Stimulated activated CD4-positive, alpha-beta T cell treated with anti-CD3 and anti-CD28 coated beads, Interleukin-15, amount 100 ng/mL, for 48 hours (primary cell): Measurements from ENCODE around the gene PTPRM.
A peak's percentile ranks its signal among the peaks of the same experiment; 100 is the strongest.
"Not testable (repeated sequence)": the region's sequence is repeated elsewhere in the genome, so short reads cannot be mapped to it uniquely, and the experiment has no call there.

Experiments
- DNase-seq, 2 donors: peaks; one replicate each; pipeline ENCODE4 v3.0.0-alpha.2; 2020; ENCODE audit warnings: low read depth in 2 of 2

Gene PTPRM

GRCh38 chr18:8045884-8046281 lies 478.8 kb downstream of the PTPRM start:
- peak; percentile 26 to 30 for DNase-seq

- DNase-seq, result no peak
These were observed 479.3 kb downstream of the PTPRM start for GRCh38 chr18:8046441-8046840.

- DNase-seq, result no peak
These were observed 482.0 kb downstream of the PTPRM start for GRCh38 chr18:8049147-8049546.

DNA sequence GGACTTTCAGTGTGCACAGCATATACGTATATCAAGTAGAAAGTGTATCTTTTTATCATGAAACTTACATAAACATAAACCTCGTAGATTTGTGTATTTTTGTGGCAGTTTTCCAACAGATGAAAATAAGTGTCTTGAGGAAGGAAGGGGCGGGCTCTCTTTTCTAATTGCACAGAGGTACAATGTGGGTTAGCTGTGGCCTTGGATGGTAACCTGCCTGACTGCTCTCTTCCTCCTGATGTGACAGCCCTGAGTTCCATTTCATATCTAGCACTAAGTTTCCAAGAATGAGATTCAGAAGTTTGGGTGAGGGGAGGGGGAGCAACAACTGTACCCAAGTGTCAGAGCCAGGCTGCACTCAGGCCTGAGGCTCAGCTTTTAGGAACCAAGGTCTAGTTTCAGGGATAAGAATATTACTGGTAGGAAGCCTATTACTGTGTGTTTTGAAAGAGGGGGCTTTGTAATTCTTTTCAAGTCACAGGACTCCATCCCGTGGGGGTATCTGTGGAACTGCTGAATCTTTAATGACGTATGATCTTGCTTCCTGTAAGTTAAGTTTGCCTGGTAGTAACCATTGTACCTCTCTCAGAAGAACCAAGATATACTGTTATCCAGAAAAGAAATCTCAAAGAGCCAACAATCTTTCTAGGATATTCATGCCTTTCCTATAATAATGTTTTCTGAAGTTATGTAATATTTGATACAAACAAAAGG lies 483.7 kb downstream of the PTPRM start:
- DNase-seq, result no peak

- no peak for DNase-seq
These were observed 484.3 kb downstream of the PTPRM start for GRCh38 chr18:8051453-8051852.

DNA sequence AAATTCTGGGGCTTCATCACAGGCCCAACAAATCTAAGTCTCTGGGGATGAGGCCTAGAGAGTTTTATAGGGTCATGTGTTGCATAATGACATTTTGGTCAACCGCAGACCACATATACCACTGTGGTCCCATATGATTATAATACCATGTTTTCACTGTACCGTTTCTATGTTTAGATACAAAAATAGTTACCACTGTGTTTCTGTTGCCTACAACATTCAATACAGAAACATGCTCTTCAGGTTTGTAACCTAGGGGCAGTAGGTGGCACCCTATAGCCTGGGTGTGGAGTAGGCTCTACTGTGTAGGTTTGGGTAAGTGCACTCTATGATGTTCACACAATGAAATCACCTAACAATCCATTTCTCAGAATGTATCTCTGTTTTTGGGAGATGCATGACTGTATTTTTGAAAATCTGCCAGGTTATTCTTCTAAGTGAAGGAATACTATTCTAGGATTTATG lies 485.2 kb downstream of the PTPRM start:
- DNase-seq, result no peak

DNA sequence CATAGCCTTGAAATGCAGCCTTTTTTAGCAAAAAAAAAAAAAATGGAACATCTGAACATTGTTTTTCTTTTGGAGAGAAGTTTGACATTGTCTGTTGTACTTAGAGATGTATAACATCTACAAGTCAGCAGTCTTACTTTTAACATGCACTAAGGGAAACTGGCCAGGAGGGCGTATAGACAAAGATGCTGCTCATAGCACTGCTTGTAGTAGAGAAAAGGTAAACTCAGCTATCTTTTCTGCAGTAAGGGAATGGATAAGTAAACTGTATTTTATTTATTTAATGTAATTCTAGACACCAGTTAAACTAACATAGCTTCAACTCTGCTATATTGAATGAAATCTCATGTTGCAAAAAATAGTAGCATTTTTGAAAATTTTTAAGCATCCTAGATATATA lies 489.6 kb downstream of the PTPRM start:
- no peak for DNase-seq

- not testable (repeated sequence) for DNase-seq
These were observed 496.0 kb downstream of the PTPRM start for GRCh38 chr18:8063152-8063551.

DNA sequence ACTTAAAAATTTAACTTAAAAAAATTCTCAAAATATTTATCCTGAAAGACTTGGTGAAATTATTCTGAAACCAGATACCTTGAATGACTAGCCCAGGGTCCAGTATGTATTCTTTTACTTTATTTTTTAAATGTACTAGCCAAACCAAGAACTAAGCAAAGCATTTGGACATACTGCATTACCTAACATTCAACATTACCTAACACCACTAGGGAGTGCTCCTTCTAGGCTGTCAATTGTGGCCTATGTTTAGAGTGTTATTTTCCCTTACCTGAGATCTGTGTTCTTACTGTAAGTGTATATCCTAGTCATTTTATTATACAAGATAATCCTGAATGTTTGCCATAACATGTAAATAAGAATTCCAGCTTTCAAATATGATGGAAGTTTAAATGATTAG lies 496.6 kb downstream of the PTPRM start:
- DNase-seq, result no peak

GRCh38 chr18:8065284-8065683 lies 498.2 kb downstream of the PTPRM start:
- DNase-seq, result no peak

GRCh38 chr18:8065773-8066172 lies 498.7 kb downstream of the PTPRM start:
- DNase-seq, result no peak

- no peak for DNase-seq
These were observed 502.6 kb downstream of the PTPRM start for GRCh38 chr18:8069708-8070107.

DNA sequence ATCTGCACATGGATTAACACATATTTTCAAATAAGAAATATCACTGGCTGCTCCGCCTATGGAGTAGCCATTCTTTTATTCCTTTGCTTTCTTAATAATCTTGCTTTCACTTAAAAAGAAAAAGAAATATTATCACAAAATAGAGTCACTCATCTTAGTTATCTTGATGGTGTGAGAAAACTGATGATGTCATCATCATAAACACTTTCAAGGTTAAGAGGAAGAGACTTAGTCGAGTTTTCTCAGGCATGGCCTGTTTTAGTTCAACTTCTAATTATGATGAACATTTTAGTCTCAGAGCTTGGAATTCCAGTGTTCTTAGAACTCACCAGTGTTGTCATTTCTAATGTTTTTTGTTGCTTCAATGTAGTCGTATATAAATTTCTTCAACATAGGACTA lies 506.1 kb downstream of the PTPRM start:
- no peak for DNase-seq

DNA sequence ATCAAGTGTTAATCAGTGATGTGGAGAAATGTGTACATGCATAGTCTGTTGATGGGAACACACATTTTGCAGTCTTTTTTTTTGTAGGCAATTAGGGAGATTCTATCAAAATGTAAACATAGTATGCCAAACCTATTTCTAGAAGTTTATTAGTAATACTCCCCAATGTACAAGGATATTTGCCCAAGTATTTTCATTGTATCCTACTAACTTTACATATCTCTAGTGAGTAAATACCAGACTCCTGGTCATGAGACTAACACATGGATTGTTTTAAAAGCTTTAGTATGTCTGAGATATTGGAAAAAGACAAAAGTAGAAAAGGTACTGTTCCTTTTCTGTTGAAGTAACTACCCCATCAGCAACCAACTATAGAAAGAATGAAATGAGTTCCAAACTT lies 513.0 kb downstream of the PTPRM start:
- no peak for DNase-seq

DNA sequence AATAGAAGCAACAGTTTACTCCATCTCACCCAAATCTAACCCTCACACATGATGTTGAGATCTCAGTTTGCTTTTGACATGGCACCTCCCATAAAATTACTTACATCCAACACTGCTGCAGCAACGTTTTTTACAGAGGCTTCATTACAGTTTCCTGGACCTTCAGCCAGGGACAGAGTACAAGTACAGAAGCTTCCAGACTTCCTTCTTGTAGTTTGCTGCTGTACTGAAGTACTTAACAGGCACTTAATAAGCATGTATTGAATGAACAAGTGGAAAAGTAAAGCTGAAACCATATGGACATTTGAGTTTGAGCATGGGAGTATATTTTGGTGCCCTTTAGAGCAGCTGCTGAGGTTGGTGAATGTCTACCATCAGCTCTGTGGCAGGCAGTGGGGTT lies 514.2 kb downstream of the PTPRM start:
- no peak for DNase-seq

DNA sequence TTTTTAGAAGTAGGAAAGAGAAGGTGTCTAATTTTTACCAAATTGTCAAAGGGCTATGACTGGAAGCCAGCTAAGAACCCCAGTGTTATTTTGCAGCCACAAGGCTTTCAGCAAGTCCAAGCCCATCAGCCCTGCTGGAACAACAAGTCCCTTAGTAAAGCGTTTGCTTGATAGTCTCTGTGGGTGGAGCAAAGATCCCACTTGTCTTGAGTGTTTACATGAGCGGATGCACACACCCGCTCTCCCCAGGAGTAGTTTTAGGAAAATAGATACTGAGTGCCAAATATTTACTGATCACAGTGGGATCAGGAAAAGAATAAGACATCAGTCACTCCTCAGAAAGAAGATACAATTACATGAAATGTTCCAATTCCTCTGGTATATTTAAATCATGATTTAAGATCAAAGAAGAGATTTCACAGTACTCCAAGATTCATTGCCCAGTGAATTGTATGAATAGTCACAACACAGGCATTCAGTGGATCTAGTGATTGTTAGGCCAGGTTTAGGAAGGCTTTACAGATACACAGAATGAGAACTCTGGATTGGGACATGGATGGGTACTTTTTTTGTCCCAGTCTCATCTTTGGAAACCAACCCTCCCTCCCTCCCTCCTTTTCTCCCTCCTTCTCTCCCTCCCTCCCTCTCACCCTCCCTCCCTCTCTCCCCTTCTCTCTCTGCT lies 514.9 kb downstream of the PTPRM start:
- no peak for DNase-seq

DNA sequence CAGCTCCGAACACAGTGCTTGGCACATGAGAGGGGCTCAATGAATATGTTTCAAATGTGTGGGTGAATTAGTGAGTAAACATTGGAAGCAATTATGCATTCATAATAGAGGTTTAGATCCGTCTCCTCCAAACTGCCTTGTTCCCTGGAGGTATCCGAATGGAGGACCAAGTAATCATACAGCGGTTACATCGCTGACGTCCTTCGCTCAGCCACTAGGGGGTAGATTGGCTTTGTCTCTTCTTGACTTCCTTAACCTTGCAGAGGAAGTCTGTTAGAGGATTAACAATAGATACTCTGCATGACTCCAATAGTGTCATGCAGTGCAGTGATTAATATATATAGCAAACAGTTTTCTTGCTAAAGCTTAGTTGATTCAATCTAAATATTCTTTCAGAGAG lies 517.0 kb downstream of the PTPRM start:
- no peak for DNase-seq

DNA sequence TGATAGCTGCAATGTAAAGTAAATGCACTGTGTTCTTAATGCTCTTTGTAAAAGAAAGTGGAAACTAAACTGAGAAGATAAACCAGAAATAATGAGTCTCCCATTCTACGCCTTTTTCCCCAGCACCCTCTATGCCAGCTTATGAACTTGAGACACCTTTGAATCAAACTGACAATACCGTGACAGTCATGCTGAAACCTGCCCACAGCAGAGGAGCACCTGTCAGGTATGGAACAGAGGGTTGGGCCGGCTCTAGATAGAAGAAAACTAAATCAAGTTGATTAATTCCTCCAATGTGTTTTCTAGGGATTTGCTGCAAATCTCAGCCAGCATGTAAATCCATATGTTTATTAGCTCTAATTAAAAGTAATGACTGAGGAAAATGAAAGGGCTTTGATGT lies 521.5 kb downstream of the PTPRM start:
- no peak for DNase-seq

DNA sequence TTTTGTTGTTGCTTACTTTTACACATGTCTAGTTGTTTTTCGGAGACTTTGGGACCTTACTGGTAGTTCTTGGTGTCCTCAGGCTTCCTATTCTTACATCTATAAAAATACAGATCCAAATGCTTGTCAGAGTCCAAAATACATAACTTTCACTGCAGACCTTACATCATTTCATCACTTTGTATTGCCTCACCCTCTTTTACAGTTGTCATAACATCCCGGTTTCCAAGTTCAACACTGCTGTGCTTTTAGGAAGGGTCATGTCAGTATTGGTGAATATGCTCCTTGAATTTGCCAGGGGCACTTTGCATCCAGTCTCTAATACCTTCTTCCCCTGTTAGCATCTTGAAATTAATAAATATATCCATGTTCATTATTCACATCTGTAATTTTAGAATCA lies 523.9 kb downstream of the PTPRM start:
- no peak for DNase-seq

DNA sequence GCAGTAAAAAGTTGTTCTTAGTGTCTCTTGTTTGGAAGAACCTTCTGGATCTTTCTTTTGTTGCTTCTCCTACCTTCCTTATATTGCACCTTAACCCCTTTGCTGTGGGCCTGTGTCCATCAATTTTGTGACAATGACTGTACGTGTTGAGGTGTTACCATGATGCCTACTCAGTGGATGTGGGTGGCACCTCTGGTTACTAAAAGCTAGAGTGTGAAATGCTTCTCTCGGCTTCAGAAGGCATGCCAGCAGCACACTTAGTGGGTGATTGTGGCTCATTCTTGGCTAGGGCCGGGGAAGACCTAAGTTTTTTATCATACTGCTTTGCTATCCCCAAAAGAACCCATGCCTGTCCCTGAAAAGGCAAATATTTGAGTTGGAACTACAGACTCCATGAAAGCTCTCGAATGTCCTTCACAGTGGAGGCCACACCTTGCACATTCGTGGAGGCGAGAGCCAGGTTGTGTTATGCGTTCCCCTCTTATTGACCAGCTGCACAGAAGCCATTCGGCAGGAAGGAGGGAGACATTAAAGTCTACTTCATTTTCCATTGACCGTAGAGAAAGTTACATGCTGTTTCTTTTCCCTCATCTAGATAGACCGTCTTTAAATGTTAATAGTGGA lies 528.9 kb downstream of the PTPRM start:
- no peak for DNase-seq

- no peak for DNase-seq
These were observed 530.3 kb downstream of the PTPRM start for GRCh38 chr18:8097399-8097798.

DNA sequence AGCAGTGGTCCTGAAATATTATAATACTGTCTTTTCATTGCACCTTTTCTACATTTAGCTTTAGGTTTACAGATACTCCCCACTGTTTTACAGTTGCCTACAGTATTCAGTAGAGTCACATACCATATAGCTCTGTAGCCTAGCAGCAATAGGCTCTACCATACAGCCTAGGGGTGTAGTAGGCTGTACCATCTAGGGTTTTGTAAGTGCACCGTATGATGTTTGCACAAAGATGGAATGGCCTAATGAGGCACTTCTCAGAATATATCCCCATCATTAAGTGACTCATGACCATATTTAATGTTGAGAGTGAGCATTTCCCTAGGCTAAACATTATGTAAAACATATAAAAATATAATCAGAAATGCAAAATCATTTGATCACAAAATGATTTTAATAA lies 530.8 kb downstream of the PTPRM start:
- DNase-seq, result no peak

DNA sequence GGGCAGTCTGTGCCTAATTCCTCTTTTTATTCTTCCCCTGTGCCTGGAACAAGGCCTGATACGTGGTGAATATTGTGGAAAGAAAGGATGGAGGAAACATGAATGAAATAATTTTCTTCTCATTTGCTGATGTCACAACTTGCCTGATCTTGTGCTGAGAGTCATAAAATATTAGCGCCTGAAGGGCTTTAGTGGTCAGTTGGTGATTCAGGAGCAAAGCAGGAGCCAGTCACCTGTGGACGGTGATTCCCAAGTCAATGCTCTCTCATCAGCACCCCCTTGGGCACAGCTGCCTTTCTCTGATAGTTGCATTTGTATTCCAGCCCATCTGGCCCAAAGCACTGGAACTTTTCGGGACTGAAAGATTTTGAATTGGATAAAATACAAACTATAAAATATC lies 539.5 kb downstream of the PTPRM start:
- DNase-seq, result no peak
